Esophagus muscularis mucosa (tissue), 4 donors: ENCODE data around the gene GCDH. TPM values are rescaled to one million over a fixed set of nuclear protein-coding genes. Genes with fewer than 3 reads are reported as not detected.

Experiments used
- DNase-seq: peaks from one replicate; pipeline ENCODE4 v3.0.0-alpha.2; 2017; ENCODE audit errors: extremely low spot score
- H3K27ac ChIP-seq, 4 donors: fragments of 200-600 bp; sonication (generic); replicated peaks in 1 of 4; 1 replicate in 3 of 4; 2 replicates in 1 of 4; pipeline ENCODE4 v1.5.1; 2016 to 2019; ENCODE audit warnings: mild to moderate bottlenecking in 1 of 4
- H3K27me3 ChIP-seq, 4 donors: fragments of 200-600 bp; sonication (generic); one replicate each; pipeline versions ENCODE4 v1.5.1 to v1.6.0; 2016 to 2019
- H3K36me3 ChIP-seq, 4 donors: fragments of 200-600 bp; sonication (generic); one replicate each; pipeline ENCODE4 v1.5.1; 2016 to 2019
- H3K4me1 ChIP-seq, 4 donors: fragments of 200-600 bp; sonication (generic); one replicate each; pipeline ENCODE4 v1.5.1; 2016 to 2019
- H3K4me3 ChIP-seq, 4 donors: fragments of 200-600 bp; sonication (generic); 1 replicate in 2 of 4; 2 replicates in 2 of 4; pipeline ENCODE4 v1.5.1; 2016 to 2019; ENCODE audit warnings: mild to moderate bottlenecking in 4 of 4, moderate library complexity in 1 of 4
- H3K9me3 ChIP-seq, 4 donors: fragments of 200-600 bp; sonication (generic); 1 replicate in 3 of 4; 2 replicates in 1 of 4; pipeline ENCODE4 v1.5.1; 2016 to 2019
- EP300 ChIP-seq: sonication (generic); formaldehyde crosslinking; IDR thresholded peaks from one replicate; pipeline ENCODE4 v1.6.1; 2017; ENCODE audit warnings: antibody characterized with exemption
- POLR2A ChIP-seq: fragments of 450-650 bp; IDR thresholded peaks from one replicate; pipeline ENCODE4 v1.6.1; 2017; ENCODE audit warnings: antibody characterized with exemption, moderate library complexity, mild to moderate bottlenecking, low read depth
- POLR2AphosphoS5 ChIP-seq, 2 donors: sonication (generic); formaldehyde crosslinking; IDR thresholded peaks; one replicate each; pipeline ENCODE4 v1.6.1; 2017; ENCODE audit warnings: antibody characterized with exemption in 2 of 2
- WGBS: methylation state at CpG from one replicate; pipeline ENCODE4 v1.1.5; 2018; 5-methylcytosine and 5-hydroxymethylcytosine counted together
- intact Hi-C: fragments of 100-400 bp; cut with DNase I; formaldehyde crosslinking; loops from one replicate; pipeline ENCODE4 v1.15.1; 2023
- total RNA-seq, 4 donors: library from RNA; depleted of rRNA; stranded (reverse); fragments of >200 nt; gene quantifications; one replicate each; pipeline versions ENCODE4 v1.1.0 to v1.2.1, GENCODE V29; 2016
- TF ChIP-seq, protein P1 (sequence below), 3 experiments: fragments of 200-600 bp in 2 of 3; fragments of 450-650 bp in 1 of 3; sonication (generic) in 2 of 3; IDR thresholded peaks; one replicate each; pipeline ENCODE4 v1.5.1; 2017 to 2019; ENCODE audit warnings: antibody characterized with exemption in 3 of 3, mild to moderate bottlenecking in 2 of 3, moderate library complexity in 1 of 3

GCDH gene
- total RNA-seq, 4 donors from 2014 or later: 36.1 to 63.6 (median 52.9) TPM

DNA sequence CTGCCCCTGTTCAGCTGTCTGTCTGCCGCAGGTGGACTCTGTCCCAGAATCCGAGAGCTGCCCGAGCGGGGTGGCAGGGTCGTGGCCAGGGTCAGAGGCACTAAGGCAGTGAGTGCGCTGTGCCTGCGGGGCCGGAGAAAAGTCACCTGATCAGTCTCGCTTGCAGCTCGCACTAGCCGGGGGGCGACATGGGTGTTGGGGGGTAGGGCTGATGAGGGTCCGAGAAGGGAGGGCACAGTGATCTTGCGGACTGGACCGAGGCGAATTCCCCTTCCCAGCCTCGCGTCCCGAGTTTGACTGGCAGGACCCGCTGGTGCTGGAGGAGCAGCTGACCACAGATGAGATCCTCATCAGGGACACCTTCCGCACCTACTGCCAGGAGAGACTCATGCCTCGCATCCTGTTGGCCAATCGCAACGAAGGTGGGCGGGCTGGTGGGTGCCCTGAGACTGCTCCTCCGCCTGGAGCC lies 627 bp downstream of the GCDH start:
- Histone ChIP-seq H3K4me1 (peaks cover 14 to 24% (median 22%) of the 10 kb centered on the region in 4 donors), H3K4me3 (peak overlapping the region; percentile 91 to 98 (median 91)), H3K27me3 (peaks cover 0 to 9% (median 0%) of the 10 kb centered on the region in 4 donors), H3K36me3 (peaks cover 18 to 40% (median 36%) of the 10 kb centered on the region in 4 donors), H3K9me3 (no peaks in the 10 kb centered on the region), H3K27ac (peak overlapping the region; percentile 78 to 91 (median 88))
- intact Hi-C loops: no loop called here
- 5% methylated on average over 24 of the region's 26 CpGs for WGBS
- DNase-seq: no peak
- no peak for TF ChIP-seq POLR2AphosphoS5 (IDR thresholded peaks at IDR 0.05)
- TF ChIP-seq EP300: no peak
- TF ChIP-seq, protein P1, sequence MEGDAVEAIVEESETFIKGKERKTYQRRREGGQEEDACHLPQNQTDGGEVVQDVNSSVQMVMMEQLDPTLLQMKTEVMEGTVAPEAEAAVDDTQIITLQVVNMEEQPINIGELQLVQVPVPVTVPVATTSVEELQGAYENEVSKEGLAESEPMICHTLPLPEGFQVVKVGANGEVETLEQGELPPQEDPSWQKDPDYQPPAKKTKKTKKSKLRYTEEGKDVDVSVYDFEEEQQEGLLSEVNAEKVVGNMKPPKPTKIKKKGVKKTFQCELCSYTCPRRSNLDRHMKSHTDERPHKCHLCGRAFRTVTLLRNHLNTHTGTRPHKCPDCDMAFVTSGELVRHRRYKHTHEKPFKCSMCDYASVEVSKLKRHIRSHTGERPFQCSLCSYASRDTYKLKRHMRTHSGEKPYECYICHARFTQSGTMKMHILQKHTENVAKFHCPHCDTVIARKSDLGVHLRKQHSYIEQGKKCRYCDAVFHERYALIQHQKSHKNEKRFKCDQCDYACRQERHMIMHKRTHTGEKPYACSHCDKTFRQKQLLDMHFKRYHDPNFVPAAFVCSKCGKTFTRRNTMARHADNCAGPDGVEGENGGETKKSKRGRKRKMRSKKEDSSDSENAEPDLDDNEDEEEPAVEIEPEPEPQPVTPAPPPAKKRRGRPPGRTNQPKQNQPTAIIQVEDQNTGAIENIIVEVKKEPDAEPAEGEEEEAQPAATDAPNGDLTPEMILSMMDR (IDR thresholded peaks at IDR 0.05): no peak
- TF ChIP-seq POLR2A: no peak

DNA sequence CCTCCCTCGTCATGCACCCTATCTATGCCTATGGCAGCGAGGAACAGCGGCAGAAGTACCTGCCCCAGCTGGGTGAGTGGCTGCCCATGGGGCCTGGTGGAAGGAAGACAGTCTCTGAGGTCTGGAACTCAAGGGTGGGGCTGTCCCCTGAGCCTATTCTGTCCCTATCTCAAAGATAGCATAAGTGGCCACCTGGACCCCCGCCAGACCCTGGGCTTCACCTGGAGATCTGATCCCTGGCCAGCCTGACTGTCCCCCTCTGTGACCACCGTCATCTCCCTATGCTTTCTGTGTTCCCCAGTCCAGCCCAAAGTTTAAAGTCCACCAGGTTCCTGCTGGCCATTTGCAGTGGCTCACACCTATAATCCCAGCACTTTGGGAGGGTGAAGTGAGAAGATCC lies 2.6 kb downstream of the GCDH start:
- Histone ChIP-seq H3K9me3 (no peaks in the 10 kb centered on the region), H3K4me3 (no peak overlapping the region), H3K27me3 (no peaks in the 10 kb centered on the region), H3K4me1 (peaks cover 14 to 24% (median 22%) of the 10 kb centered on the region in 4 donors), H3K27ac (no peak overlapping the region), H3K36me3 (peaks cover 32 to 60% (median 54%) of the 10 kb centered on the region in 4 donors)
- DNase-seq: no peak
- intact Hi-C loops: no loop called here
- WGBS: 92% methylated on average over 5 of the region's 5 CpGs
- TF ChIP-seq, protein P1 (IDR thresholded peaks at IDR 0.05): no peak
- TF ChIP-seq EP300 (no peak), POLR2AphosphoS5 (IDR thresholded peaks at IDR 0.05) (no peak), POLR2A (no peak)

DNA sequence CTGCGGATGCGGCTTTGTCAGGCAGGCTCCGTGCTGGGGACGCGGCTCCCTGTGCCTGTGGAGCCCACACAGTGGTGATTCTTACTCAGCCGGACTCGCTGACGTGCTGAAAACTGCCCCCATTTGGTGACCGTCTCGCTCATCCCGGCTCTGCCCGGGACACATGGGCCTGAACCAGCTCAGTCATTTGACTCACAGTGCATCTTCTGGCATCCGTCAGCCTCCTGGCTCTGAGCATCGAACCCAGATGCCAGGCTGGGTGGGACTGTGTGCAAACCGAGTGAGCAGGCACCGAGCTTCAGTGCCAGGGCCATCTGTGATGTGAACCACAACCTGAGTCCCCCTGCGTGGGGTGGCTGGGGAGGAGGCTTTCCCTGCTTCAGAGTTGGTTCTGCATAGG lies 5.5 kb downstream of the GCDH start:
- intact Hi-C loops: no loop called here
- H3K27ac ChIP-seq: no peak overlapping the region
- TF ChIP-seq, protein P1 (IDR thresholded peaks at IDR 0.05): no peak
- no peak for TF ChIP-seq EP300
- TF ChIP-seq POLR2AphosphoS5 (IDR thresholded peaks at IDR 0.05): no peak
- TF ChIP-seq POLR2A: no peak
- no peaks in the 10 kb centered on the region for H3K27me3 ChIP-seq
- no peak overlapping the region for H3K4me3 ChIP-seq
- DNase-seq: no peak
- peaks cover 8 to 13% (median 12%) of the 10 kb centered on the region in 4 donors for H3K4me1 ChIP-seq
- 100% methylated on average over 10 of the region's 17 CpGs for WGBS
- no peaks in the 10 kb centered on the region for H3K9me3 ChIP-seq
- peaks cover 32 to 87% (median 66%) of the 10 kb centered on the region in 4 donors for H3K36me3 ChIP-seq

DNA sequence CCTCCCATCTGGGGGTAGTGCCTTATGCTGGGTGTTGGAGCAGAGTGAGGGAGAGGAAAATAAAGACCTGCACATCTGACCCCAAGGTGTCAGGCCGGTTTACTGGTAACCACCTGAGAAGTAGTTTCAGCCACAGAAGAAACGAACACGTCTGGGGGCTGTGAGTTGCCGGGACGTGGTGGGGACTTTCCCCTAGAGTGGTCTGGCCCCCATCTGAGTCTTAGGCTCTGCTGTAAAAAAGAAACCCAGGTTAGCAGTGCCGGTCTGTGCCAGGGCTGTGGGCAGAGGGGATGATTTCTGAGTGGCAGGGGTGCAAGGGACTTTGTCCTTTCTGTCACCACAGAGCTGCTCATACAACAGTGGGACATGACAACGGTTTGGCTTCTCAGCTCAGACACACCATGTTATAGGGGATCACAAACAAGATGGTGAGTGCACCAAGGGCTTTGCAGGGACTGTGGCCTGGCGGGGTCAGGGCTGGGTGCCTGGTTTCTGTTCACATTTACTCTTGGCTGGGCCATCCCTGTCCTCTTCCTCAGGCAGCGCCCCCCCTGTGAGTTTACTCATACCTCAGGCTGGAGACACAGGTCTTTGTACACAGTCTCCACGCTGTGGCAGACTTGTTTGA lies 9.0 kb downstream of the GCDH start:
- H3K4me3 ChIP-seq: no peak overlapping the region
- TF ChIP-seq POLR2AphosphoS5 (IDR thresholded peaks at IDR 0.05) (no peak), EP300 (no peak), POLR2A (no peak)
- TF ChIP-seq, protein P1 (IDR thresholded peaks at IDR 0.05): no peak
- peaks cover 22 to 72% (median 44%) of the 10 kb centered on the region in 4 donors for H3K36me3 ChIP-seq
- no peaks in the 10 kb centered on the region for H3K9me3 ChIP-seq
- no peaks in the 10 kb centered on the region for H3K27me3 ChIP-seq
- H3K4me1 ChIP-seq: no peaks in the 10 kb centered on the region
- H3K27ac ChIP-seq: no peak overlapping the region
- intact Hi-C loops: no loop called here
- 91% methylated on average over 10 of the region's 10 CpGs for WGBS
- DNase-seq: no peak
